GM18951 (cell line): ENCODE data around the gene PDIA4.

ENCODE experiments used
- POLR2A ChIP-seq: IDR thresholded peaks from 4 replicates; pipeline ENCODE4 v1.6.1; 2011; ENCODE audit warnings: mild to moderate bottlenecking; ENCODE audit not compliant: insufficient read length, insufficient read depth; ENCODE audit errors: extremely low read depth
- in situ Hi-C: fragments of 300-500 bp; cut with MboI; formaldehyde crosslinking; loops from one replicate; pipeline ENCODE4 v1.12.0; 2022; ENCODE audit warnings: low sequenced_read_pairs, mixed read lengths, inconsistent platforms; ENCODE audit not compliant: unreplicated experiment

Gene PDIA4

GRCh38 chr7:148962823-148963582 is 65.3 kb downstream of the PDIA4 start:
- in situ Hi-C loops, result loop anchor here (10.0 kb wide), 2 partner anchors 388 to 698 kb away; no protein-coding TSS in a partner anchor

DNA sequence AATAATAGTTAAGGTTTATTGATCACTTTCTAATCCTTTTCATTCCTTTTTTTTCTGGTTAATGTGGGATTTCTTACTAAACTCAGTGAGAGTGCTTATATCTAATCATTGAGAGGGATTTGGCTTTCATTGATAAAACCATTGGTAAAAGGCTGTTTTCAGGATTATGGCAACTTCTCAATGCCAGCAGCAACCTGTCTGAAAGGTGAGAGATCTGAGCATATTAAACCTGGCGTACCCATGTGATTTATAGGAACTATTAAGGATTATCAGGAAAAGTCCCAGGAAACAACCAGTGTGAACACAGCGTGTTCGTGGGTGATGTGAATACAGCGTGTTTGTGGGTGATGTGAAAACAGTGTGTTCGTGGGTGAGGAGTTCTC is 65.9 kb downstream of the PDIA4 start:
- TF ChIP-seq POLR2A, result no peak
- in situ Hi-C loops, result loop anchor here (10.0 kb wide), 2 partner anchors 388 to 698 kb away; no protein-coding TSS in a partner anchor

More at GRCh38 chr7:148962823-148963582, 65.3 kb downstream of the PDIA4 start:
- TF ChIP-seq POLR2A, result no peak

- in situ Hi-C loops, result loop anchor here (10.0 kb wide), 2 partner anchors 385 to 695 kb away; no protein-coding TSS in a partner anchor
- TF ChIP-seq POLR2A, result no peak
Observed at GRCh38 chr7:148959726-148960125, 68.6 kb downstream of the PDIA4 start.

- in situ Hi-C loops, result no loop called here
- no peak for TF ChIP-seq POLR2A
Observed at GRCh38 chr7:148958061-148958460, 70.2 kb downstream of the PDIA4 start.

DNA sequence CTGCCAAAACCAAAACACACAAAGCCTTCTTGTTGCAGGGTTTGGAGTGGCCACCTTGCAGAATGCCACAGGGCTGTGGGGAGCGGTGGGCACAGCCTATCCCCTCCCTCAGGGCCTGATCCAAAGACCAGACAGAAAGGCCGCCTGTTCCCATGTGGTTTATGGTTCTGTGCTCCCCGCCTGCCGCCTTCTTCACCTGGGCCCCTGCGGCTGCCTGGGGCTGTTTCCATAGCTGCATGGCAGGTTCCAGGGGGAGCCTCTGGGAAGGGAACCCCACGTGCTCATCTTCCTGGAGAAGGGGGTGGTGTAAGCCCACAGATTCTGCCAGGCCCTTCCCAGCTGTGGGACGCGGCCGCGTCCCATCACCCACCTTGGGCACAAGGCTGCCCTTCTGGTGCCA is 73.5 kb downstream of the PDIA4 start:
- TF ChIP-seq POLR2A, result no peak
- in situ Hi-C loops, result no loop called here

DNA sequence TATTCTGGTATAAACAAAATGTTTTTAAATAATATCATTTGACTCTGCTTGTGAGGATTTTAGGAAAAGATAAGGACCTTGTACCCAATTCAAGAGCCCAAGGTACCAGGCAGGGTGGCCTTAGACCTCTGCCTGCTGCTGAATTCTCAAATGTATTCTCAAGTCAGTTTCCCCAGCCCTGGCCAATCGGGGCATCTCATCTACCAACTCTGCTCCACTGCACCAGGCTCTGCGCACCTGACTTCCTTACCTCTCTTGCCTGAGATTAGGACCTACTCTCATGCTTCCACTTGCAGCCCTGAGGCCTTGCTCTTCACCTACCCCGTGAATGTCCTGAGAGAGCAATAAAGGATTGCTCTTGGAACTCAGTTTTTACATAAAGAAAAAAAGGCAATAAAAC is 74.6 kb downstream of the PDIA4 start:
- in situ Hi-C loops, result no loop called here
- TF ChIP-seq POLR2A, result no peak
